Neural crest cell (in vitro differentiated cells): ENCODE data around the gene RPS6KB2. TPM values are rescaled to one million over a fixed set of nuclear protein-coding genes. Genes with fewer than 3 reads are reported as not detected.
A peak's percentile ranks its signal among the peaks of the same experiment; 100 is the strongest.
"Not testable (repeated sequence)": the region's sequence is repeated elsewhere in the genome, so short reads cannot be mapped to it uniquely, and the experiment has no call there.

Experiments
- DNase-seq: peaks from one replicate; pipeline ENCODE4 v3.0.0; 2021; ENCODE audit warnings: low read depth, mixed read lengths, low spot score
- H3K27ac Mint-ChIP-seq: one replicate; pipeline ENCODE4 v1.8.0; 2021; ENCODE audit warnings: mild to moderate bottlenecking, mixed read lengths; ENCODE audit not compliant: unreplicated experiment
- H3K27me3 Mint-ChIP-seq: 2 replicates; pipeline ENCODE4 v1.8.0; 2021; ENCODE audit warnings: low read depth, mild to moderate bottlenecking, mixed read lengths
- H3K36me3 Mint-ChIP-seq: 2 replicates; pipeline ENCODE4 v1.8.0; 2021; ENCODE audit warnings: low read depth, mild to moderate bottlenecking, mixed read lengths
- H3K4me1 Mint-ChIP-seq: 2 replicates; pipeline ENCODE4 v1.8.0; 2021; ENCODE audit warnings: mixed read lengths
- H3K4me3 Mint-ChIP-seq: one replicate; pipeline ENCODE4 v1.8.0; 2021; ENCODE audit warnings: mild to moderate bottlenecking, mixed read lengths
- H3K9me3 Mint-ChIP-seq: 2 replicates; pipeline ENCODE4 v1.8.0; 2021; ENCODE audit warnings: mixed read lengths
- total RNA-seq: library from RNA; stranded (reverse); gene quantifications from 2 replicates; pipeline ENCODE4 v1.2.1, GENCODE V29; 2021
- TF ChIP-seq, protein P1 (sequence below): fragments of 200-600 bp; sonication (generic); conservative IDR thresholded peaks from 2 replicates; pipeline ENCODE4 v1.5.0; 2021; ENCODE audit warnings: antibody characterized with exemption, mild to moderate bottlenecking

RPS6KB2 gene
- total RNA-seq, 1 donor from 2014 or later = 55.0 TPM

- no peak for DNase-seq
- Mint-ChIP-seq H3K27me3 (no peaks in the 10 kb centered on the region), H3K27ac (no peak overlapping the region), H3K36me3 (no peaks in the 10 kb centered on the region), H3K9me3 (no peaks in the 10 kb centered on the region), H3K4me1 (peaks cover 16% of the 10 kb centered on the region), H3K4me3 (peak overlapping the region; percentile 76)
- TF ChIP-seq, protein P1, sequence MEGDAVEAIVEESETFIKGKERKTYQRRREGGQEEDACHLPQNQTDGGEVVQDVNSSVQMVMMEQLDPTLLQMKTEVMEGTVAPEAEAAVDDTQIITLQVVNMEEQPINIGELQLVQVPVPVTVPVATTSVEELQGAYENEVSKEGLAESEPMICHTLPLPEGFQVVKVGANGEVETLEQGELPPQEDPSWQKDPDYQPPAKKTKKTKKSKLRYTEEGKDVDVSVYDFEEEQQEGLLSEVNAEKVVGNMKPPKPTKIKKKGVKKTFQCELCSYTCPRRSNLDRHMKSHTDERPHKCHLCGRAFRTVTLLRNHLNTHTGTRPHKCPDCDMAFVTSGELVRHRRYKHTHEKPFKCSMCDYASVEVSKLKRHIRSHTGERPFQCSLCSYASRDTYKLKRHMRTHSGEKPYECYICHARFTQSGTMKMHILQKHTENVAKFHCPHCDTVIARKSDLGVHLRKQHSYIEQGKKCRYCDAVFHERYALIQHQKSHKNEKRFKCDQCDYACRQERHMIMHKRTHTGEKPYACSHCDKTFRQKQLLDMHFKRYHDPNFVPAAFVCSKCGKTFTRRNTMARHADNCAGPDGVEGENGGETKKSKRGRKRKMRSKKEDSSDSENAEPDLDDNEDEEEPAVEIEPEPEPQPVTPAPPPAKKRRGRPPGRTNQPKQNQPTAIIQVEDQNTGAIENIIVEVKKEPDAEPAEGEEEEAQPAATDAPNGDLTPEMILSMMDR = no peak
Observed at GRCh38 chr11:67398661-67399563, 29.4 kb upstream of the RPS6KB2 start.

DNA sequence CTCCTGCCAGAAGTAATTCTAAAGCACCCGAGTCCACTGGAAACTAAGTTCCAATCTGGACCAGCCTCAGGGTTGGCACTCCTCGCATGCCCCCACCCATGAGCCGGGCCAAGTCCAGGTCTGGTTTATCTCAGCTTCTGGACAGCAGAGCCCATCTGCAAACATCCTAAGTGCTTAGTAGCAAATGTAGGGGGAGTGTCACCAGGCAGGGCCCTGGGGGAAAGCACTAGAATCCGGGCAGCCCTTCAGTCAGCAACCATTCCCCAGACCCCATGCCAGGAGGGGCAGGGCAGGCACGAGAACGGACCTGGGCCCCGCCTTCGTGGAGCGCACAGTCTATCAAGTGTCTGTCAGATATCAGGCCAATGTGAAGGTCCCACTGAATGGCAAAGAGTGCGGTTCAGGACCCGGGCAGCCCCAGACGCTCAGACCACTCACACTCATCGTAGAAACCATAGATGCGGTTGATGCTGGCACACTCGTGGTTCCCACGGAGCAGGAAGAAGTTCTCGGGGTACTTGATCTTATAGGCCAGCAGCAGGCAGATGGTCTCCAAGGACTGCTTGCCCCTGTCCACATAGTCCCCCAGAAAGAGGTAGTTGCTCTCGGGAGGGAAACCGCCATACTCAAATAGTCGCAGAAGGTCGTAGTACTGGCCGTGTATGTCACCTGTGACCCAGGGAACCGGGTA is 27.9 kb upstream of the RPS6KB2 start:
- Mint-ChIP-seq H3K36me3 (no peaks in the 10 kb centered on the region), H3K4me1 (peaks cover 20% of the 10 kb centered on the region), H3K9me3 (no peaks in the 10 kb centered on the region), H3K27ac (peak overlapping the region; percentile 43), H3K4me3 (peak overlapping the region; percentile 91), H3K27me3 (no peaks in the 10 kb centered on the region)
- TF ChIP-seq, protein P1 = no peak
- no peak for DNase-seq

GRCh38 chr11:67400942-67401494 is 27.3 kb upstream of the RPS6KB2 start:
- TF ChIP-seq, protein P1 = no peak
- DNase-seq = no peak
- Mint-ChIP-seq H3K36me3 (no peaks in the 10 kb centered on the region), H3K4me3 (peak overlapping the region; percentile 91), H3K27me3 (no peaks in the 10 kb centered on the region), H3K4me1 (peaks cover 20% of the 10 kb centered on the region), H3K27ac (no peak overlapping the region), H3K9me3 (no peaks in the 10 kb centered on the region)

- H3K4me1 Mint-ChIP-seq = peaks cover 20% of the 10 kb centered on the region
Observed at GRCh38 chr11:67401495-67402191, 26.7 kb upstream of the RPS6KB2 start, which contains the start of gene PPP1CA. Gene PPP1CA (minus strand): TSS chr11:67401858. CDS start chr11:67401782, 76 bp downstream.

GRCh38 chr11:67402192-67402839 is 26.0 kb upstream of the RPS6KB2 start:
- H3K27ac Mint-ChIP-seq, H3K27me3 Mint-ChIP-seq: not testable (repeated sequence)
- H3K4me3 Mint-ChIP-seq = peak overlapping the region; percentile 49

More at GRCh38 chr11:67401495-67402191, 26.7 kb upstream of the RPS6KB2 start, which contains the start of gene PPP1CA:
- H3K27ac Mint-ChIP-seq = peak within 1 kb of the TSS; percentile 27
- no peaks in the 10 kb centered on the region for H3K9me3 Mint-ChIP-seq
- H3K36me3 Mint-ChIP-seq = no peaks in the 10 kb centered on the region
- H3K4me3 Mint-ChIP-seq = peak within 1 kb of the TSS; percentile 91
- peak; percentile 83 for DNase-seq
- TF ChIP-seq, protein P1 = peak; percentile 75
- no peaks in the 10 kb centered on the region for H3K27me3 Mint-ChIP-seq

DNA sequence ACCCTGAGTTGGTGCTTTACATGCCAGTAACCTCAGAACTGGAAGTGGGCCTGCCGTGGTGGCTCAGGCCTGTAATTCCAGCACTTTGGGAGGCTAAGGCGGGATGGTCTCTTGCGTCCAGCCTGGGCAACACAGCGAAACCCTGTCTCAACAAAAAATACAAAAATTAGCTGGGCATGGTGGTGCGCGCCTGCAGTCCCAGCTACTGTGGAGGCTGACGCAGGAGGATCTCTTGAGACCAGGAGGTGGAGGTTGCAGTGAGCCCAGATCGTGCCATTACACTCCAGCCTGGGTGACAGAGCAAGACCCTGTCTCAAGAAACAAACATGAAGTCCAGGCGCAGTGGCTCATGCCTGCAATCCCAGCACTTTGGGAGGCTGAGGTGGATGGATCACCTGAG is 25.2 kb upstream of the RPS6KB2 start:
- H3K4me1 Mint-ChIP-seq = peaks cover 19% of the 10 kb centered on the region
- not testable (repeated sequence) for DNase-seq, H3K27me3 Mint-ChIP-seq, H3K36me3 Mint-ChIP-seq, H3K9me3 Mint-ChIP-seq, H3K4me3 Mint-ChIP-seq
- peak overlapping the region; percentile 27 for H3K27ac Mint-ChIP-seq

More at GRCh38 chr11:67402192-67402839, 26.0 kb upstream of the RPS6KB2 start:
- H3K9me3 Mint-ChIP-seq, H3K36me3 Mint-ChIP-seq, DNase-seq: not testable (repeated sequence)
- peaks cover 23% of the 10 kb centered on the region for H3K4me1 Mint-ChIP-seq
